Stimulated activated CD4-positive, alpha-beta T cell treated with anti-CD3 and anti-CD28 coated beads, Interleukin-12 subunit alpha, Interleukin-12 subunit beta, amount 100 ng/mL, for 4 hours (primary cell): ENCODE data around the gene CDH18.

Experiments used
- DNase-seq: peaks from one replicate; pipeline ENCODE4 v3.0.0-alpha.2; 2020

Gene CDH18

DNA sequence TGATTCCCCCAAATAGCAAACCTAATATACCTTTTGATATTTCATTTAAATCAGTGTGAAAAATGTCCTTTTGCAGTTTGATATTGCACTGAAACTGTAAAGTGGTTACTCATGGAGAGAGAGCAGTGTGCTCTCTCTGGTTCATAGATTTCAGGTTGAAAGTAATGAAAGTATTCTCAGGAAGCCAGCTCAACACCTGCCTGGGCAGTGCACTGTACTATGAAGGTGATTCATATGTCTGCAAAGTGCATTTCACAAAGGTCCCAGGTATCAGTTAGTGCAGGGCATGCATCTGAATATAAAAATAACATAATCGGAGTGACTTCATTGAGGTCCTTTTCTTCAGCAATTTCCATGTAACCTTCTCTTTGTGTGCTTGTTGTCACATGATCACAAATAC, 274.3 kb downstream of the CDH18 start:
- no peak for DNase-seq

DNA sequence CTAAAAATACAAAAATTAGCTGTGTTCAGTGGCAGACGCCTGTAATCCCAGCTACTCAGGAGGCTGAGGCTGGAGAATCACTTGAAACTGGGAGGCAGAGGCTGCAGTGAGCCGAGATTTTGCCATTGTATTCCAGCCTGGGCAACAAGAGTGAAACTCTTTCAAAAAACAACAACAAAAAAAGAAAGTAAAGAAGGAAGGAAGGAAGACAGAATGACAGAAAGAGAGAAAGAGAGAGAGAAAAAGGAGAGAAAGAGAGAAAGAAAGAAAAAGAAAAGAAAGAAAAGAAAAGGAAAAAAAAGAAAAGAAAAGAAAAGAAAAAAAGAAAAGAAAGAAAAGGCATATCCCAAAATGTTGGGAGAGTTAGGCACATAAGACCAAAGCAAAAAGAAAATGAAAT, 278.6 kb downstream of the CDH18 start:
- no peak for DNase-seq

DNA sequence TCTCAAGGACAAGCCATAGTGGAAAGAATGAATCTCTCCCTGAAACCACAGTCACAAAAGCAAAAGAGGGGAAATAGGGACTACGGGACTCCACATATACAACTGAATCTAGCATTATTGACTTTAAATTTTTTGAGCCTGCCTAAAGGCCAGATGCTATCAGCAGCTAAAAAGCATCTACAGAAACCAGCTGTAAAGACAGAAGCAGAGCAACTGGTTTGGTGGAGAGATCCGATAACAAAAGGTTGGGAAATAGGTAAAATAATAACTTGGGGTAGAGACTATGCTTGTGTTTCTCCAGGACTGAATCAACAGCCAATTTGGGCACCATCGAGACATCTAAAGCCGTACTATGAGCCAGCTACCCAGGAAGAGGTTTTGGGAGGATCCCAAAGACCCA, 281.2 kb downstream of the CDH18 start:
- no peak for DNase-seq

DNA sequence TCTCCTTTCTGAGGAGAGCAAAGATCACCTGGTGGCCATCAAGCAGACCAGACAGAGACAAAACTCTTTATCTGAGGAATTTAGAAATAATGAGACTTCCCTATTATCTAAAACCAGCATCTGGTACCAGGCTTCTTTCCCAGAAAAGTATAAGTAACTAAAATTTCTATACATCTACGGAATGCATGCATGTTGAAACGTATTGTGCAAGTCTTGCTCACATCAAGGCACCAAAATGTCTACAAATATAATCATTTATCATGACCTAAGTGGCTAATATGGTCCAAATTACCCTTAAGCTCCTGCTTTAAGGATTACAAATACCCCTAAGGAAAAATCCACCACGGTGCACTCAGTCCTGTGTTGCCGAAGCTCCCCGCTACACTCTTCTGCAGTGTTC, 286.3 kb downstream of the CDH18 start:
- no peak for DNase-seq

DNA sequence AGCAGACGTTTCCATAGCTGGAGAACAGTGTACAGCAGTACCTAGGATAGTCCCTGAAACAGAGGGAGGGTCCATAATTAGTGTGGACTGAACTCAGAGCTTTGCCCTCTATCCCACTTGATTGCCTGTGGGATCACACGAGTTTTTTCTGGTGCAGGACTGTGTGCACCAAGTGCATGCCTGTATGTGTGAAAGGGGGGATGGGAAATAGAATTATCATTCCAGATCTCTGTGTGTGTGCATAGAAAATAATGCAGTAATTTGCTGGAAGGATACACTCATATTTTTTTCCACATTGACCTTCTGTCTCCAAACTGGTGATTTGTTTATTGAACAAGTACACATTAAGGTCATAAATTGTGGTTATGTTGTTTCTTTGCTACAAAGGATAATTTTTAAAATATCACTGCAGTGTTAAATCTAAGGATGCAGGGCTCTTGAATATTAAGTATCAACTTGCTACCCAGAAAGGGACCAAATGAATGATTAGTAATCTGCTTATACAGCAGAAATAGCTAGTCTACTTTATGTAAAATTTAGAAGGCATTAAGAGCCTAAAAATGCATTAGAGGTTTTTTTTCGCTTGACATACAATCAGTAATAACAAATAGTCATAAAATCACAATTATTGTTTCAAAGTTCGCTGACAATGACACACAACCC, 292.9 kb downstream of the CDH18 start:
- DNase-seq = no peak

DNA sequence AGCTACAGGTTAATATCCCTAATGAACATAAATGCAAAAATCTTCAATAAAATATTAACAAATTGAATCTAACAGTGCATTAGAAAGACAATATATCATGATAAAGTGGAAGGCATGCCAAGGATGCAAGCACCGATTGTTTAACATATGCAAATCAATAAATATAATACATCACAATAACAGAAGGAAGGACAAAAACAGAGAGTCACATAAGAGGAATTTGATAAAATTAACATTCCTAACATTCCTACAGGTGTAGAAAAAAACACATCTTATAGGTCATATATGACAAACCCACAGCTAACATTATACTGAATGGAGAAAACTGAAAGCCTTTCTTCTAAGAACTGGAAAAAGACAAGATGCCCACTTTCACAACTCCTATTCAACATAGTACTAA, 297.0 kb downstream of the CDH18 start:
- DNase-seq = no peak

DNA sequence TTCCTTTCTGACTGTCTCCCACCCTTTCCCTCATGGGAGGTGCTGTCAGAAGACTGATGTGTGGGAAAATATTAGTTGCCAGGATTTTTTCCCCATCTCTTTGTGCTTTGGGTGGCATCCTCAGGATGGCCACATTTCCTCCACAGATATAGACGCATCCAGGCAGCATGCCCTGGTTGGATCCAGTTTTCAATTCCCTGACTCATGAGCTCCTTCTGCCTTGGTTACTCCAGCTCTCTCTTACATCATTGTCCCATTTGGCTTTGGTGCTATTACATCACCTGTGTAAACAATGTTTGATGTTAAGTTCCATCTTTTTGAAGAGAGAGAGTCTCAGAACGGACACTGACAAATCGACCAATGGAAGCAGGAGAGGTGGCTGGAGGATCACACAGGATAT, 302.5 kb downstream of the CDH18 start:
- DNase-seq = no peak

DNA sequence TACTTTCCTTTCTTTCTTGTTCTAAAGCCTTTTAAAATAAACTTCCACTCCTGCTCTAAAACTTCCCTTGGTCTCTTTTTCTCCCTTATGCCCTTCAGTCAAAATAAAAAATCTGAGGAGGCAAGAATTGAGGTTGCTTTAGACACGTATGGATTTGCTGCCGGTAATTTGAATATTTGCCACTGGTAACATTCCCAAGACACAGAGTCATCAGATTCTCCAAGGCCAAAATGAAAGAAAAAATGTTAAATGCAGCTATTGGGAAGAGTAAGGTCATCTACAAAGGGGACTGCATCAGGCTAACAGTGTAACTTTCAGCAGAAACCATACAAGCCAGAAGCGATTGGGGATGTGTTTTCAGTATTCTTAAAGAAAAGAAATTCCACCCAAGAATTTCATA, 311.1 kb downstream of the CDH18 start:
- DNase-seq = no peak

DNA sequence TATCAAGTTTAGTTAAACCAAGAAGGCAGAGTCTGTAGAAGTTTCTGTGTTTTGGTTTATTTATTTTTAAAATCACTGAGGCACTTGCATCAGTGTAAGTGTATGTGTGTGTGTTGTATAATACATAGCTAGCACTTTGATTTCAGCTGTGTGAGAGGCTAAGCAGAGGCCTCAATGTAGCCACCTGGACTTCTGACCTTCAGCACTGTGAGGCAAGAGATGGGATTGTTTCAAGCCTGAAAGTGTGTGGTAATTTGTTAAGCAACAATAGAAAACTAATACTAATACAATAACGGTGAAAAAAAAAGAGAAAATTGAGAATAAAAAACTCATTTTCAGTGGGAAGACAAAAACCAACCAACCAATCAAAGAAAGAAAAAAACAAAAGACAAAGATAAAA, 327.3 kb downstream of the CDH18 start:
- no peak for DNase-seq

DNA sequence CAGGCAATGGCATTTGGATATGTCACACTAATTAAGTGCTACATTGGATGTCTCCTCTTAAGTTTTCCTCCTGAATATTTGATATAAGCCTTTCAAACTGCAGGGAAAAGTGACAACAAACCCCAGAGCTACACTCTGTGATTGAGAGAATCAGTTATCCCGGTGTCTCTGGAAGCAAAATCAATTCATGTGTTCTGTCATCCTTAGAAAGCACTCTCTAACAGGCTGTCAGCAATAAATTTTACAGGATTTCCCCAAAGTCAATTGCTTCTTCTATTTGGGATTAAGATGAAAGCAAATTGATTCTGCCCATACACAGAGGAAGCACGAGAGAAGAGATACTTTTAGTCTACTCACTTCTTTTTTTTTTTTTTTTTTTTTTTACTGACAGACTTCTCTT, 332.4 kb downstream of the CDH18 start:
- no peak for DNase-seq

DNA sequence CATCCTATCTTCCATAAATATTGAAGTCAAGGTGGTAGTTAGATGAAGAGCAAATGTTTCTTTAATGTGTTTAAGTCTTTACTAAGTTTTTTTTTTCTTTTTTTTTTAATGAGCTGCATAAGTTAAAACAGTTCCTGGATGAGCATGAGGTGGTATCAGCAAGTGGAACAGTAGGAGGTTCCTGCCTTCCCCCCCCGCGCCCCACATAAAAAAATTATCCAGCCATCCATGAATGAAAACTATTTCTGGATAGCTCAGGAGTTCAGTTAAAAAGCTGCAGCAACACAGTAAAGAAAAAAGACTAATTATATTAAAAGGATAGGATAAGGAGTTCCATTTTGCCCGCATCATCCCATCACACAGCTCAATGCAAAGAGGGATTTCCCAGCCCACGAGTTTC, 349.5 kb downstream of the CDH18 start:
- no peak for DNase-seq

DNA sequence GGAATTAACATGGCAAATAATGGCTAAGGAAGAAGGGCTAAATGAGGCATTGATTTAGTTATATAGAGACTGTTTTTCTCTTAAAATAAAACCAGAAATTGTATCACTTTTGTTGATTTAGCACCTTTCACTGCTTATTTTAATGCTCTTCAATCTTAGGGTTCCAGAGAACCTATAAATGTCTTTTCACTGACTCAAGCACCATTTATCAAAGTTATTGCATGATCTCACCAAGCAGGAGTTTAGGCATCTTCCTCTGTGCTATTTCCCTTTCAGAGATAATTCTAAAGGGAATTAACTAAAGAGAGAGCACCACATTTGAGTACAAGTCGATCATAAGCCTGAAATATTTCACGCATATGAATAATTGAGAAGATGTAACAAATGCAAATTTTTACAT, 357.1 kb downstream of the CDH18 start:
- DNase-seq = no peak

DNA sequence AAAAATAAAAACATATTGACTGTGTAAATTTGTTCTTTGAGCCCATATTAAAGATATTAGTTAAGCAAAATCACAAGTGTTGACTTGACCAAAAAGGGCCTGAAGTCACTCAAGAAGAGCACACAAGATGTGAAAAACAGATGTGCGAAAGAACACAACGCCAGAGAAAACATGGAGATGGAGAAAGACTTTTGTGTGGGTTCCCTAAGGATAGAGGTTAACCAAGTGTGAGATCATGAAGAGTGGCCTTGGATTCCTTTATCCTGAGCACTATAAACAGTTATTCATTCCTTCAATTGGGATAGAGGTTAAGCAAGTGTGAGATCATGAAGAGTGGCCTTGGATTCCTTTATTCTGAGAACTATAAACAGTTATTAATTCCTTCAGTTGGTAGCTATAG, 361.8 kb downstream of the CDH18 start:
- DNase-seq = no peak

DNA sequence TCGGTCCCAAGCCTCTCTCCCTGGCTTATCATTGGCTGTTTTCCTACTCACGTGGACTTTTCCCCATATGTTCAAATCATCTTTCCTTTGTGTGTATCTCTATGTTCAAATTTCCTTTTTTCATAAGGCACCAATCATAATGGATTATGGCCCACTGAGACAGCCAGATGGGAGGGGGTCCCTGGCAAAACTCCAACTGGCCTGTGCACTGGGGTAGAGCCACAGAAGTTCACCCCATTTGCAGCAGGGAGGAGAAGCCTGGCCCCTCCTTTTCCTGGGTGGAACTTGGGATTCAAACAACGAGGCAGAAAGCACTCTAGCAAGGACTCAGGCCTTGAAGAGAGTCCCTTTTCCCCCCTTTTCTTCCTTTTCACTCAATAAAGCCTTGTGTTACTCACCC, 362.4 kb downstream of the CDH18 start:
- no peak for DNase-seq

DNA sequence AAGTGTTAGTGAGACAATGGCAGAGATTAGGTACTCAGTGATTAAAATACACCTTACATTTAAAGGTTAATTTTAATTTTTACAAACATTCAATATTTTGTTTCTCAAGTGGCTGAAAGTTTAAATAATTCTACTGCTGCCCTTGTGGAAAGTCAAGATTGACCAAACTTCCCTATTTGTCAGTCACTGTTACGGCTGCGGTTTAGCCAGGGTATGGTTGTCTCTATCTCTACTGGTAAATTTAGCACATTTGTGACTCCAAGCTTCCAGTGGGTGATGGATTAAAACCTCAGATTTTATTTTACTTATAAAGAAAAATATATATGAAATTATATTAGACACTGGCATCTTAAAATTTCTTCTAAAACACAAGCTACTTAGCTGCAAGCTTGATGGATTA, 368.4 kb downstream of the CDH18 start:
- no peak for DNase-seq

DNA sequence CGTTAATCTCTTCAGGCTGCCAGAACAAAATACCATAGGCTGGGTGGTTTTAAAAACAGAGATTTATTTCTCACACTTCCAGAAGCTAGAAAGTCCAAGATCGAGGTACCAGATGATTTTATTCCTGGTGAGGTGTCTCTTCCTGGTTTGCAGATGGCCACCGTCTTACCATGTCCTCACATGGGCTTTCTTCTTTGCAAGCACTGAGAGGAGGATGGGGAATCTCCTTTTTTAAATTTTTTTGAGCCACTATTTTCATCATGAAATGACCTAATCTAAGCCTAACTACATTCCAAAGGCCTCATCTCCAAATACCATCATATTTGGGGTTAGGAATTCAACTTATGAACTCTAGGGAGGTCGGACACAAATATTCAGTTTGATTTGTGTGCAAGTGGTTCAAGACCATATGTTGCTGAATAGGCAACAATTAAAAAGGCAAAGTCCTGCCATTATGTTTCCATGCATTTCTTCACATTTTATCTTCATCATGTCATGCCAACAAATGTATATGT, 371.2 kb downstream of the CDH18 start:
- no peak for DNase-seq

DNA sequence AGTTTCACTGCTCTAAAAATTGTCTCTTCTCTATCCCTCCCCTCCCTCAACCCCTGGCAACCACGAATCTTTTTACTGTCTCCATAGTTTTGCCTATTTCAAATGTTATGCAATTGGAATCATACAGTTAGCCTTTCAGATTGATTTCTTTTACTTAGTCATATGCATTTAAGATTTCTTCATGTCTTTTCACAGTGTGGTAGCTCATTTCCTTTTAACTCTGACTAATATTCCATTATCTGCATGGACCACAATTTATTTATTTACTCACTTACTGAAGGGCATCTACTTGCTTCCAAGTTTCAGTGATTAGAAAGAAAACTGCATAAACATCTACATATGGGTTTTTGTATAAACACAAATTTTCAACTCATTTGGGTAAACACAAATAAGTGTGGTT, 372.3 kb downstream of the CDH18 start:
- DNase-seq = no peak

DNA sequence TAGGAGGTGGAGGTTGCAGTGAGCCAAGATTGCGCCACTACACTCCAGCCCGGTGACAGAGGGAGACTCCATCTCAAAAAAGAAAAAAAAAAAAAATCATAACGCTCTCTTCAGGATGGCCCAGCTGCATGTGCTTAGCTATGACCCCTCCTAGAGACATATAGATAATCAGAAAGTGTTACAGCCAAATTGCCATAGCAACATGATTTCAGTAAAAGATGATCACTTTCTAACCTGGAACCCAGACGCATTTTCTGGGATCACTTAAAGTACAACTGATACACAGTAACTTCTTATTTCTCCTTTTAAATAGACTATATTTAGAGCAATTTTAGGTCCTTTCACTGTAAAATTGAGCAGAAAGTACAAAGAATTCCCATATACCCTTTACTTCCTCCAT, 372.9 kb downstream of the CDH18 start:
- DNase-seq = no peak

DNA sequence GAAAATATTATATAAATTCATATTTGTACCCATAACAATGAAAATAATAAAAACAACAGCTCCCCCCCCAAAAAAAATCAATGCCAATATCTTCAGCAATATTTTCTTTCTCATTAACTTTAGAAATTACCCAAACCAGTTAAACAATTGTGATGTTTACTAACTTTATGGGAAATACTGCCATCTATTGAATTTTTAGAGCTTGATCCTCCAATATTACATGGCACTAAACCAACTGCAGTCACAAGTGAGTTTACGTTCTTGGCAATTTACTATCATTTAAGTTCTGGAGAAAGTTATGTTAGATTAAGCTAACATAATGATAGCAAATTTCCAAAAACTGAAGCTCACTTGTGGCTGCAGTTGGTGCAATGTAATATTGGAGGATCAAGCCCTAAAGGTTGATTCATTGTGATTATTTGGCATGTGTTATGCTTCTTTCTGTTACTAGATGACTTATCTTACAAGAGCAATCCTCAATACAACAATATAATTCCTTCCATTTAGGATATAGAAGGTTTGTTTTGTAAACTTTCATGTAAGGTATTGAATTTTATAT, 379.5 kb downstream of the CDH18 start:
- no peak for DNase-seq

DNA sequence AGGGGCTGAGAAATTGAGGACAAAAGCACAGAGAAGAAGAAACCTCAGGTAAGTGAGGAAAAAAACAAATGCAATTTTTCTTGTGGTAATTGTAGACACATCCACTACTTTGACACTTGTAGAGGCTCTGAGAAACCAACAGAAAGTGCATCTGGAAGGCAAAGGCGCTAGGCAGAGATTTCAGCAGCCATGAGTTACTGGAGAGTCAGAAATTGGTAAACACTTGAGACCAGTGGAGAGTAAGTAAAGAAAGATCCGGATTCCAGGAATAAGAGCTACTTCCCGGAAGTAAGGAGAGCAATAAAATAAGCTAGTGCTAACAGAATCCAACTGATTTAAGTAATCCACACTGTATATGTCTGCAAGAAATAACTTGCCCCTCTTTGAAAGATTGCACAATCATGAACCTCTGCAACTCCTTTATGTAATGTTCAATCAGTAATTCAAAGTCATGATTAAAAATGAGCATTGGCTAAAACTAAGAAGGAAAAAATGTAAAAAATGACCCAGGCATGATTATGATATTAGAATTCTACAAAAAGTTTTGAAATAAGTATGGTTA, 382.1 kb downstream of the CDH18 start:
- no peak for DNase-seq

DNA sequence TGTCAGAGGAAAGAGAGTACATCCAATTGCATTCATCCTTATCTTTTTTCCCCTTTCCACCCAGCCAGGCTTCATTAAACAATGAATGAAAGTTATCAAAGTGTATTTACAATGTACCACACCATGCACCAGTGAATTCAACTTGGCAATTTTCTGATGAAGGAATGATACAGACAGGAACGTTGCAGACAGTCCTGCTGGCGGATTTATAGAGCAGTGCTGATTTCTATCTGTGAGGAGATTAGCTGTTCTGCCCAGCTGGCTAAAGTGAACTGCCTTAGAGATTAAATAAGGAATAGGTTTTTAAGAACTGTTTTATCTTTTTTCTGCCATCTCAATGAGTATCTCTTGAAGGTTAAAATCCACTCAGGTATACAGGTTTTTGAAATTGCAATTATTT, 403.9 kb downstream of the CDH18 start:
- no peak for DNase-seq

DNA sequence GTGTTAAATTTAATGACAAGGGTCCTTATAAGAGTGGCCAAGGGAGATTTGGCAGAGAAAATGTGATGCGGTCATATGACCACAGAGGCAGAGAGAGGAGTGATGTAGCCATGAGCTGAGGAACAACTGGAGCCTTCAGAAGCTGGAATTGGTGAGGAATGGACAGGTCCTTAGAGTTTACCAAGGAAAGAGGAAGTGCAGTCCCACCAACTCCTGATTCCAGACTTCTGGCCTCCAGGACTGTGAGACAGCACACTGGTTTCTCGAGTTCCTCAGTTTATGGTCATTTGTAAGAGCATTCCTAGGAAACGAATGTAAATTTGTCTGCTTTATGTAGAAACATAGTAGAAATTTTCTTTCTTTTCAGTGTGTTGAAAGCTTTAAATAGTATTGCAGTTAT, 410.1 kb downstream of the CDH18 start:
- no peak for DNase-seq

DNA sequence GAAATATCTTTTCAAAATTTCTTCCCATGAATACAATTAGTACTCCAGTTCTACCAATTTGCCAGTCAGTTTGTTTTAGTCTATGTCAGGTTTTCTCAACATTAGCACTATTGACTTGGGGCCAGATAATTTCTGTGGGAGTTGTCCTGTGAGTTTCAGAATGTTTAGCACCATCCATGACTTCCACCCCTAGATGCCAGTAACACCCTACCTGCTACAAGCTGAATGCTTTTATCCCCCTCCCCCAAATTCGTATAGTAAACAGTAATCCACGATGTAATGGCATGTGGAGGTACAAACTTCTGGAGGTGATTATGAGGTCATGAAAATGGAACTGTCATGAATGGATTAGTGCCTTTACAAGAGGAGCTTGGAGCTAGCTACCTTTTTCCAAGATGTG, 420.0 kb downstream of the CDH18 start:
- no peak for DNase-seq

DNA sequence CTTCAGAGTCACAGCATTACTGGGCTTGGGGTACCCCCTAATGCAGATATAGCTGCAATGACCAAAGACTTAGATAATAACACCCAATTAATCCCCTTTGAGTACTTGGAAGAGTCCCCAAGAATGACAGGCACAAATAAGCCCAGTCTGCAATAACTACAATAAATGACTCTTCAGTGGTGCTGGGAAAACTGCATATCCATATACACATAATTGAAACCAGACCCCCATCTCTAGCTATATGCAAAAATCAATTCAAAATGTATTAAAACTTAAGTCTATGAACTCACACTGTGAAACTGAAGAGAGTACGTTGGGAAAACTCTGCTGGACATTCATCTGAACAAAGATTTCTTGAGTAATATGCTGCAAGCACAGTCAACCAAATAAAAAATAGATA, 422.5 kb downstream of the CDH18 start:
- DNase-seq = no peak

DNA sequence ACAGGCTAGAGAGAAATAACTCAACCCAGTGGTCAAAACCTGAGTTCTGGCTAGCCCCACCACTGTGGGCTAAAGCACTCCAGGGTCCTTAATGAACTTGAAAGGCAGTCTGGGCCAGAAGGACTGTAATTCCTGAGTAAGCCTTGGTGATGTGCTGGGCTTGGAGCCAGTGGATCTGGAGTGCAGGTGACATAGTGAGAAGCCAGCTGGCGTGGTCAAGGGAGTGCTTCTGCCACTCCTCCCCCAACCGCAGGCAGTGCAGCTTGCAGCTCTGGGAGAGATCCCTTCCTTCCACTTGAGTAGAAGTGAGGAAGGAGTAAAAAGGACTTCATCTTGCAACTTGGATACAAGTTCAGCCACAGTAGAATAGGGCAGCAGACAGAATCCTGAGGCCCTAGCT, 424.0 kb downstream of the CDH18 start:
- DNase-seq = no peak
